T-helper 1 cell treated with Interleukin-12 subunit alpha and Interleukin-12 subunit beta and Interleukin-4 antibody, amounts not matched to agents 30 μg/mL and 1 μg/mL, for 36 hours (primary cell): ENCODE measurements around the gene STARD3.

Experiments
- H3K27ac Mint-ChIP-seq: one replicate; pipeline ENCODE4 v1.8.0; 2021; ENCODE audit warnings: mild to moderate bottlenecking, mixed read lengths
- H3K27me3 Mint-ChIP-seq: one replicate; pipeline ENCODE4 v1.8.0; 2021; ENCODE audit warnings: low read depth, mixed read lengths
- H3K36me3 Mint-ChIP-seq: one replicate; pipeline ENCODE4 v1.8.0; 2021; ENCODE audit warnings: low read depth, mixed read lengths
- H3K4me1 Mint-ChIP-seq: one replicate; pipeline ENCODE4 v1.8.0; 2021; ENCODE audit warnings: low read depth, mixed read lengths
- H3K4me3 Mint-ChIP-seq: one replicate; pipeline ENCODE4 v1.8.0; 2021; ENCODE audit warnings: mild to moderate bottlenecking, moderate library complexity, mixed read lengths
- H3K9me3 Mint-ChIP-seq: one replicate; pipeline ENCODE4 v1.8.0; 2021; ENCODE audit warnings: mixed read lengths

The STARD3 gene

GRCh38 chr17:39622380-39623006, 14.5 kb upstream of the STARD3 start:
- Mint-ChIP-seq H3K27me3 (peaks cover 63% of the 10 kb centered on the region), H3K27ac (peak overlapping the region; percentile 37), H3K4me3 (peak overlapping the region; percentile 72)

GRCh38 chr17:39623356-39623950, 13.5 kb upstream of the STARD3 start:
- Mint-ChIP-seq H3K9me3 (no peaks in the 10 kb centered on the region), H3K4me3 (no peak overlapping the region), H3K36me3 (no peaks in the 10 kb centered on the region), H3K27ac (no peak overlapping the region), H3K4me1 (peaks cover 21% of the 10 kb centered on the region), H3K27me3 (peaks cover 68% of the 10 kb centered on the region)

More at GRCh38 chr17:39622380-39623006, 14.5 kb upstream of the STARD3 start:
- H3K4me1 Mint-ChIP-seq, result peaks cover 21% of the 10 kb centered on the region
- H3K36me3 Mint-ChIP-seq, result no peaks in the 10 kb centered on the region
- H3K9me3 Mint-ChIP-seq, result no peaks in the 10 kb centered on the region

GRCh38 chr17:39624313-39624712, 12.6 kb upstream of the STARD3 start:
- H3K4me1 Mint-ChIP-seq, result peaks cover 21% of the 10 kb centered on the region
- H3K36me3 Mint-ChIP-seq, result no peaks in the 10 kb centered on the region
- H3K4me3 Mint-ChIP-seq, result no peak overlapping the region
- H3K27me3 Mint-ChIP-seq, result peaks cover 68% of the 10 kb centered on the region
- H3K27ac Mint-ChIP-seq, result no peak overlapping the region
- H3K9me3 Mint-ChIP-seq, result no peaks in the 10 kb centered on the region

GRCh38 chr17:39625198-39625785, 11.7 kb upstream of the STARD3 start:
- no peaks in the 10 kb centered on the region for H3K9me3 Mint-ChIP-seq
- H3K4me1 Mint-ChIP-seq, result peaks cover 21% of the 10 kb centered on the region
- no peak overlapping the region for H3K4me3 Mint-ChIP-seq
- no peak overlapping the region for H3K27ac Mint-ChIP-seq
- H3K27me3 Mint-ChIP-seq, result peaks cover 65% of the 10 kb centered on the region
- H3K36me3 Mint-ChIP-seq, result no peaks in the 10 kb centered on the region

GRCh38 chr17:39626171-39627046, 10.5 kb upstream of the STARD3 start, which contains the start of gene PPP1R1B:
Gene PPP1R1B (plus strand): TSS chr17:39626952. CDS start chr17:39627393, 441 bp downstream.
- Mint-ChIP-seq H3K4me1 (peaks cover 24% of the 10 kb centered on the region), H3K9me3 (no peaks in the 10 kb centered on the region), H3K4me3 (no peak within 1 kb of the TSS), H3K36me3 (no peaks in the 10 kb centered on the region), H3K27me3 (peaks cover 67% of the 10 kb centered on the region), H3K27ac (no peak within 1 kb of the TSS)

GRCh38 chr17:39627047-39627711, 9.8 kb upstream of the STARD3 start:
- no peaks in the 10 kb centered on the region for H3K9me3 Mint-ChIP-seq
- no peaks in the 10 kb centered on the region for H3K36me3 Mint-ChIP-seq
- peaks cover 25% of the 10 kb centered on the region for H3K4me1 Mint-ChIP-seq
- peaks cover 69% of the 10 kb centered on the region for H3K27me3 Mint-ChIP-seq
- H3K27ac Mint-ChIP-seq, result no peak overlapping the region
- H3K4me3 Mint-ChIP-seq, result no peak overlapping the region

- H3K27ac Mint-ChIP-seq, result no peak overlapping the region
- H3K4me1 Mint-ChIP-seq, result peaks cover 21% of the 10 kb centered on the region
- H3K36me3 Mint-ChIP-seq, result no peaks in the 10 kb centered on the region
- H3K27me3 Mint-ChIP-seq, result peaks cover 69% of the 10 kb centered on the region
- H3K9me3 Mint-ChIP-seq, result no peaks in the 10 kb centered on the region
- no peak overlapping the region for H3K4me3 Mint-ChIP-seq
These were observed 9.0 kb upstream of the STARD3 start for GRCh38 chr17:39627712-39628516.

- Mint-ChIP-seq H3K4me1 (peaks cover 13% of the 10 kb centered on the region), H3K27ac (no peak overlapping the region), H3K27me3 (peaks cover 62% of the 10 kb centered on the region), H3K4me3 (no peak overlapping the region), H3K36me3 (no peaks in the 10 kb centered on the region), H3K9me3 (no peaks in the 10 kb centered on the region)
These were observed 8.1 kb upstream of the STARD3 start for GRCh38 chr17:39628655-39629493.

- Mint-ChIP-seq H3K9me3 (no peaks in the 10 kb centered on the region), H3K27me3 (peaks cover 60% of the 10 kb centered on the region), H3K36me3 (no peaks in the 10 kb centered on the region), H3K27ac (no peak overlapping the region), H3K4me1 (peaks cover 13% of the 10 kb centered on the region), H3K4me3 (no peak overlapping the region)
These were observed 7.5 kb upstream of the STARD3 start for GRCh38 chr17:39629494-39629880.

- no peaks in the 10 kb centered on the region for H3K36me3 Mint-ChIP-seq
- no peak overlapping the region for H3K27ac Mint-ChIP-seq
- no peaks in the 10 kb centered on the region for H3K9me3 Mint-ChIP-seq
- H3K27me3 Mint-ChIP-seq, result peaks cover 56% of the 10 kb centered on the region
- no peak overlapping the region for H3K4me3 Mint-ChIP-seq
- peaks cover 13% of the 10 kb centered on the region for H3K4me1 Mint-ChIP-seq
These were observed 7.0 kb upstream of the STARD3 start for GRCh38 chr17:39629898-39630297.

GRCh38 chr17:39631403-39631802, 5.5 kb upstream of the STARD3 start:
- no peak overlapping the region for H3K4me3 Mint-ChIP-seq
- H3K27ac Mint-ChIP-seq, result no peak overlapping the region
- no peaks in the 10 kb centered on the region for H3K9me3 Mint-ChIP-seq

GRCh38 chr17:39632153-39632941, 4.6 kb upstream of the STARD3 start:
- H3K4me3 Mint-ChIP-seq, result no peak overlapping the region
- no peaks in the 10 kb centered on the region for H3K36me3 Mint-ChIP-seq
- peaks cover 14% of the 10 kb centered on the region for H3K4me1 Mint-ChIP-seq
- H3K27me3 Mint-ChIP-seq, result peaks cover 35% of the 10 kb centered on the region
- H3K27ac Mint-ChIP-seq, result no peak overlapping the region
- no peaks in the 10 kb centered on the region for H3K9me3 Mint-ChIP-seq

More at GRCh38 chr17:39631403-39631802, 5.5 kb upstream of the STARD3 start:
- H3K4me1 Mint-ChIP-seq, result peaks cover 13% of the 10 kb centered on the region
- H3K36me3 Mint-ChIP-seq, result no peaks in the 10 kb centered on the region
- H3K27me3 Mint-ChIP-seq, result peaks cover 41% of the 10 kb centered on the region
